Liver (tissue), 9 donors: ENCODE results near the gene CYTH3. TPM values are rescaled to one million over a fixed set of nuclear protein-coding genes. Genes with fewer than 3 reads are reported as not detected.
"Not testable (repeated sequence)": the region's sequence is repeated elsewhere in the genome, so short reads cannot be mapped to it uniquely, and the experiment has no call there.

Source experiments
- DNase-seq: peaks from one replicate; pipeline ENCODE4 v3.0.0-alpha.2; 2017; ENCODE audit warnings: low spot score
- H3K27ac ChIP-seq, 2 donors: one replicate each; pipeline ENCODE4 v1.7.0; 2013; ENCODE audit warnings: inconsistent platforms in 2 of 2, low read length in 2 of 2, control low read depth in 1 of 2, low read depth in 1 of 2, mild to moderate bottlenecking in 1 of 2
- H3K27me3 ChIP-seq, 4 donors: one replicate each; pipeline versions ENCODE4 v1.6.1 to v1.7.0; 2013; ENCODE audit warnings: low read length in 3 of 4, inconsistent platforms in 1 of 4, mild to moderate bottlenecking in 1 of 4, moderate library complexity in 1 of 4; ENCODE audit not compliant: control insufficient read depth in 4 of 4, insufficient read depth in 4 of 4
- H3K36me3 ChIP-seq, 4 donors: one replicate each; pipeline versions ENCODE4 v1.6.1 to v1.7.0; 2013; ENCODE audit warnings: low read length in 3 of 4, mild to moderate bottlenecking in 3 of 4, low read depth in 1 of 4, moderate library complexity in 1 of 4; ENCODE audit not compliant: control insufficient read depth in 4 of 4, insufficient read depth in 3 of 4
- H3K4me1 ChIP-seq, 4 donors: one replicate each; pipeline versions ENCODE4 v1.6.1 to v1.7.0; 2013; ENCODE audit warnings: low read length in 3 of 4, mild to moderate bottlenecking in 3 of 4, moderate library complexity in 1 of 4; ENCODE audit not compliant: control insufficient read depth in 4 of 4, insufficient read depth in 4 of 4
- H3K4me3 ChIP-seq, 3 donors: one replicate each; pipeline versions ENCODE4 v1.6.1 to v1.7.0; 2013; ENCODE audit warnings: low read length in 3 of 3, control low read depth in 1 of 3, low read depth in 1 of 3, mild to moderate bottlenecking in 1 of 3
- H3K9ac ChIP-seq, 2 donors: one replicate each; pipeline ENCODE4 v1.7.0; 2013; ENCODE audit warnings: low read length in 2 of 2, mild to moderate bottlenecking in 2 of 2, moderate library complexity in 2 of 2, control low read depth in 1 of 2, low read depth in 1 of 2
- H3K9me3 ChIP-seq, 4 donors: one replicate each; pipeline versions ENCODE4 v1.6.1 to v1.7.0; 2013; ENCODE audit warnings: low read length in 3 of 4; ENCODE audit not compliant: control insufficient read depth in 4 of 4
- EGR1 ChIP-seq, 2 donors: IDR thresholded peaks; 2 replicates each; pipeline ENCODE4 v1.6.1; 2016 to 2018; ENCODE audit warnings: antibody characterized with exemption in 2 of 2, low read depth in 2 of 2
- FOXA1 ChIP-seq: IDR thresholded peaks from 2 replicates; pipeline ENCODE4 v1.6.1; 2016; ENCODE audit warnings: antibody characterized with exemption
- FOXA2 ChIP-seq: IDR thresholded peaks from 2 replicates; pipeline ENCODE4 v1.6.1; 2016; ENCODE audit warnings: antibody characterized with exemption
- GABPA ChIP-seq, 2 donors: IDR thresholded peaks in 1 of 2; conservative IDR thresholded peaks in 1 of 2; 2 replicates each; pipeline ENCODE4 v1.6.1; 2016; ENCODE audit warnings: antibody characterized with exemption in 2 of 2, mild to moderate bottlenecking in 1 of 2, moderate library complexity in 1 of 2
- HNF4G ChIP-seq: IDR thresholded peaks from 2 replicates; pipeline ENCODE4 v1.6.1; 2016; ENCODE audit warnings: antibody characterized with exemption
- JUND ChIP-seq, 2 donors: IDR thresholded peaks; 2 replicates each; pipeline ENCODE4 v1.6.1; 2016; ENCODE audit warnings: antibody characterized with exemption in 2 of 2
- NR2F2 ChIP-seq: IDR thresholded peaks from 2 replicates; pipeline ENCODE4 v1.6.1; 2016; ENCODE audit warnings: antibody characterized with exemption
- RAD21 ChIP-seq, 2 donors: IDR thresholded peaks; 2 replicates each; pipeline ENCODE4 v1.6.1; 2016; ENCODE audit warnings: antibody characterized with exemption in 2 of 2, mild to moderate bottlenecking in 2 of 2
- RXRA ChIP-seq, 2 donors: IDR thresholded peaks; 2 replicates each; pipeline ENCODE4 v1.6.1; 2017 to 2018; ENCODE audit warnings: antibody characterized with exemption in 2 of 2, mild to moderate bottlenecking in 1 of 2
- TAF1 ChIP-seq: conservative IDR thresholded peaks from 2 replicates; pipeline ENCODE4 v1.6.1; 2016; ENCODE audit warnings: antibody characterized with exemption, mild to moderate bottlenecking
- YY1 ChIP-seq: IDR thresholded peaks from 2 replicates; pipeline ENCODE4 v1.6.1; 2016; ENCODE audit warnings: antibody characterized with exemption, mild to moderate bottlenecking
- WGBS: extraction: QIAGEN DNeasy Blood & Tissue Kit; methylation state at CpG from one replicate; pipeline ENCODE4 v1.1.7; 2013; 5-methylcytosine and 5-hydroxymethylcytosine counted together
- polyA plus RNA-seq, 2 donors: library from polyadenylated mRNA; stranded (reverse) in 1 of 2; unstranded in 1 of 2; fragments of 200-250 nt in 1 of 2; fragments of >200 nt in 1 of 2; fragmentation: Nextera tagmentation in 1 of 2; extraction: Ambion mirVana in 1 of 2; gene quantifications; one replicate each; pipeline versions ENCODE4 v1.2.1 to v1.2.3, GENCODE V29; 2013 to 2015
- total RNA-seq, 2 donors: library from RNA; depleted of rRNA; stranded (reverse); fragments of >200 nt; gene quantifications; one replicate each; pipeline ENCODE4 v1.2.3, GENCODE V29; 2014
- TF ChIP-seq, protein P1 (sequence below): fragments of 150-350 bp; IDR thresholded peaks from 2 replicates; pipeline ENCODE4 v1.5.1; 2017; ENCODE audit warnings: improper control_type of control experiment, low read depth, low read length; ENCODE audit not compliant: missing input control
- TF ChIP-seq, protein P2 (sequence below): IDR thresholded peaks from 2 replicates; pipeline ENCODE4 v1.6.1; 2016; ENCODE audit warnings: antibody characterized with exemption
- TF ChIP-seq, protein P3 (sequence below): IDR thresholded peaks from 2 replicates; pipeline ENCODE4 v1.6.1; 2016; ENCODE audit warnings: antibody characterized with exemption
- TF ChIP-seq, protein P4 (sequence below): IDR thresholded peaks from 2 replicates; pipeline ENCODE4 v1.6.1; 2016; ENCODE audit warnings: antibody characterized with exemption
- TF ChIP-seq, protein P5 (sequence below): IDR thresholded peaks from 2 replicates; pipeline ENCODE4 v1.6.1; 2016; ENCODE audit warnings: antibody characterized with exemption, mild to moderate bottlenecking
- donor health status: healthy.
- donor health status: healthy.
- donor health status: healthy.
- donor health status: healthy.
- donor health status: healthy.

CYTH3 gene
- total and polyA plus RNA-seq, 4 donors, result 1.1 to 6.3 (median 3.7) TPM

DNA sequence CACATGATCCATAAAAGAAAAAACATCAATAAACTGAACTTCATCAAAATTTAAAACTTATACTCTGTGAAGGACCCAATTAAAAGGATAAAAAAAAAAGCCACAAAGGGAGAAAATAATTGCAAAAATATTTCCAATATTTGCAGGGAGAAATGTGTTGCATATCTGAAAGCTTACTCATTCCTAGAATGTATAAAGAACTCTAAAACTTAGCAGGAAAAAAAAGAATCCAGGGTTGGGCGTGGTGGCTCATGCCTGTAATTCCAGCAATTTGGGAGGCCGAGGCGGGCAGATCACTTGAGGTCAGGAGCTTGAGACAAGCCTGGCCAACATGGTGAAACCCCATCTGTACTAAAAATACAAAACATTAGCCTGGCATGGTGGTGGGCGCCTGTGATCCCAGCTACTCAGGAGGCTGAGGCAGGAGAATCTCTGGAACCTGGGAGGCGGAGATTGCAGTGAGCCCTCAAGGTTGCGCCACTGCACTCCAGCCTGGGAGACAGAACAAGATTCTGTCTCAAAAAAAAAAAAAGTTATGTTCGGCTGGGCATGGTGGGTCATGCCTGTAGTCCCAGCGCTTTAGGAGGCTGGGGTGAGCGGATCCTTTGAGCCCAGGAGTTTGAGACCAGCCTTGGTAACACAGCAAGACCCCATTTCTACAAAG, 11.1 kb upstream of the CYTH3 start:
- H3K27ac ChIP-seq, H3K9me3 ChIP-seq, H3K4me3 ChIP-seq, H3K9ac ChIP-seq, H3K27me3 ChIP-seq, H3K36me3 ChIP-seq, H3K4me1 ChIP-seq, DNase-seq: not testable (repeated sequence)
- 94% methylated on average over 9 of the region's 9 CpGs for WGBS

DNA sequence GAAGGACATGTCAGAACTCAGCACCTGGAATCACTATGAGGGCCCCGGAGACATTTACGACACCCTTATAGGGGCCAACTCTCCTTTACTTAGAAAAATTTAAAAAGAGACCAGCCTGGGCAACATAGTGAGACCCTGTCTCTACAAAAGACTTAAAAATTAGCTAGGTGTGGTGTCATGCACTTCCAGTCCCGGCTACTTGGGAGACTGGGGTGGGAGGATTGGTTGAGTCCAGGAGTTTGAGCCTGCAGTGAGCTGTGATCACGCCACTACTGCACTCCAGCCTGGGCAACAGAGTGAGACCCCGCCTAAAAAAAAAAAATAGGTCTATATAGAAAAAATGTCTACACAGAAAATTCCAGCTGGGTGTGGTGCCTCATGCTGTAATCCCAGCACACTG, 7.5 kb upstream of the CYTH3 start:
- 96% methylated on average over 5 of the region's 5 CpGs for WGBS
- DNase-seq, result no peak

DNA sequence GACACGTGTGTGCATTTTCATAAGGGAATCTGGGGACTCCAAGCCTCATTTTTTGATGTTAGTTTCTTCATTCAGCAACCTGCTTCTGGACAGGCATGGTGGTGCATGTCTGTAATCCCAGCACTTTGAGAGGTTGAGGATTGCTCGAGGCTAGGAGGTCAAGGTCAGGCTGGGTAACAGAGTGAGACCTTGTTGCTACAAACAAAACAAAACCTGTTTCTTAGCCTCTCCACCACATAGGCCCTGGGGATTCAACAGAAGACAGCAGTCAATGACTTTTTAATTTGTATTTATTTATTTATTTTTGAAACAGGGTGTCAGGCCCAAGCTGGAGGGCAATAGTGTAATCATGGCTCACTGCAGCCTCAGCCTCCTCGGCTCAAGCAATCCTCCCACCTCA, 6.9 kb upstream of the CYTH3 start:
- no peaks in the 10 kb centered on the region for H3K27me3 ChIP-seq
- no peaks in the 10 kb centered on the region for H3K9me3 ChIP-seq
- H3K27ac ChIP-seq, result no peak overlapping the region
- 77% methylated on average over 3 of the region's 3 CpGs for WGBS
- no peak for DNase-seq
- H3K9ac ChIP-seq, result no peak overlapping the region
- no peaks in the 10 kb centered on the region for H3K4me1 ChIP-seq
- no peaks in the 10 kb centered on the region for H3K36me3 ChIP-seq
- no peak overlapping the region for H3K4me3 ChIP-seq
- TF ChIP-seq JUND (IDR thresholded peaks at IDR 0.05) (no peak), FOXA2 (no peak), GABPA (IDR thresholded peaks at IDR 0.05 in 1 of 2, conservative IDR thresholded peaks at IDR 0.05 in 1 of 2) (no peak), EGR1 (IDR thresholded peaks at IDR 0.05; ENCODE audit: low read depth in 2 of 2) (no peak), YY1 (no peak), FOXA1 (no peak)
- TF ChIP-seq, protein P1, sequence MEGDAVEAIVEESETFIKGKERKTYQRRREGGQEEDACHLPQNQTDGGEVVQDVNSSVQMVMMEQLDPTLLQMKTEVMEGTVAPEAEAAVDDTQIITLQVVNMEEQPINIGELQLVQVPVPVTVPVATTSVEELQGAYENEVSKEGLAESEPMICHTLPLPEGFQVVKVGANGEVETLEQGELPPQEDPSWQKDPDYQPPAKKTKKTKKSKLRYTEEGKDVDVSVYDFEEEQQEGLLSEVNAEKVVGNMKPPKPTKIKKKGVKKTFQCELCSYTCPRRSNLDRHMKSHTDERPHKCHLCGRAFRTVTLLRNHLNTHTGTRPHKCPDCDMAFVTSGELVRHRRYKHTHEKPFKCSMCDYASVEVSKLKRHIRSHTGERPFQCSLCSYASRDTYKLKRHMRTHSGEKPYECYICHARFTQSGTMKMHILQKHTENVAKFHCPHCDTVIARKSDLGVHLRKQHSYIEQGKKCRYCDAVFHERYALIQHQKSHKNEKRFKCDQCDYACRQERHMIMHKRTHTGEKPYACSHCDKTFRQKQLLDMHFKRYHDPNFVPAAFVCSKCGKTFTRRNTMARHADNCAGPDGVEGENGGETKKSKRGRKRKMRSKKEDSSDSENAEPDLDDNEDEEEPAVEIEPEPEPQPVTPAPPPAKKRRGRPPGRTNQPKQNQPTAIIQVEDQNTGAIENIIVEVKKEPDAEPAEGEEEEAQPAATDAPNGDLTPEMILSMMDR, result no peak
- TF ChIP-seq, protein P2, sequence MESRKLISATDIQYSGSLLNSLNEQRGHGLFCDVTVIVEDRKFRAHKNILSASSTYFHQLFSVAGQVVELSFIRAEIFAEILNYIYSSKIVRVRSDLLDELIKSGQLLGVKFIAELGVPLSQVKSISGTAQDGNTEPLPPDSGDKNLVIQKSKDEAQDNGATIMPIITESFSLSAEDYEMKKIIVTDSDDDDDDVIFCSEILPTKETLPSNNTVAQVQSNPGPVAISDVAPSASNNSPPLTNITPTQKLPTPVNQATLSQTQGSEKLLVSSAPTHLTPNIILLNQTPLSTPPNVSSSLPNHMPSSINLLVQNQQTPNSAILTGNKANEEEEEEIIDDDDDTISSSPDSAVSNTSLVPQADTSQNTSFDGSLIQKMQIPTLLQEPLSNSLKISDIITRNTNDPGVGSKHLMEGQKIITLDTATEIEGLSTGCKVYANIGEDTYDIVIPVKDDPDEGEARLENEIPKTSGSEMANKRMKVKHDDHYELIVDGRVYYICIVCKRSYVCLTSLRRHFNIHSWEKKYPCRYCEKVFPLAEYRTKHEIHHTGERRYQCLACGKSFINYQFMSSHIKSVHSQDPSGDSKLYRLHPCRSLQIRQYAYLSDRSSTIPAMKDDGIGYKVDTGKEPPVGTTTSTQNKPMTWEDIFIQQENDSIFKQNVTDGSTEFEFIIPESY, result no peak
- TF ChIP-seq, protein P3, sequence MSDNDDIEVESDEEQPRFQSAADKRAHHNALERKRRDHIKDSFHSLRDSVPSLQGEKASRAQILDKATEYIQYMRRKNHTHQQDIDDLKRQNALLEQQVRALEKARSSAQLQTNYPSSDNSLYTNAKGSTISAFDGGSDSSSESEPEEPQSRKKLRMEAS, result no peak

More for the DNA sequence above, 7.5 kb upstream of the CYTH3 start:
- no peak overlapping the region for H3K27ac ChIP-seq
- H3K4me1 ChIP-seq, result no peaks in the 10 kb centered on the region
- TF ChIP-seq, protein P4, sequence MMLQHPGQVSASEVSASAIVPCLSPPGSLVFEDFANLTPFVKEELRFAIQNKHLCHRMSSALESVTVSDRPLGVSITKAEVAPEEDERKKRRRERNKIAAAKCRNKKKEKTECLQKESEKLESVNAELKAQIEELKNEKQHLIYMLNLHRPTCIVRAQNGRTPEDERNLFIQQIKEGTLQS, result no peak
- no peak for TF ChIP-seq JUND (IDR thresholded peaks at IDR 0.05)
- TF ChIP-seq FOXA2, result no peak
- TF ChIP-seq TAF1, result no peak
- no peak for TF ChIP-seq FOXA1
- no peak for TF ChIP-seq EGR1 (IDR thresholded peaks at IDR 0.05; ENCODE audit: low read depth in 2 of 2)
- TF ChIP-seq, protein P5, sequence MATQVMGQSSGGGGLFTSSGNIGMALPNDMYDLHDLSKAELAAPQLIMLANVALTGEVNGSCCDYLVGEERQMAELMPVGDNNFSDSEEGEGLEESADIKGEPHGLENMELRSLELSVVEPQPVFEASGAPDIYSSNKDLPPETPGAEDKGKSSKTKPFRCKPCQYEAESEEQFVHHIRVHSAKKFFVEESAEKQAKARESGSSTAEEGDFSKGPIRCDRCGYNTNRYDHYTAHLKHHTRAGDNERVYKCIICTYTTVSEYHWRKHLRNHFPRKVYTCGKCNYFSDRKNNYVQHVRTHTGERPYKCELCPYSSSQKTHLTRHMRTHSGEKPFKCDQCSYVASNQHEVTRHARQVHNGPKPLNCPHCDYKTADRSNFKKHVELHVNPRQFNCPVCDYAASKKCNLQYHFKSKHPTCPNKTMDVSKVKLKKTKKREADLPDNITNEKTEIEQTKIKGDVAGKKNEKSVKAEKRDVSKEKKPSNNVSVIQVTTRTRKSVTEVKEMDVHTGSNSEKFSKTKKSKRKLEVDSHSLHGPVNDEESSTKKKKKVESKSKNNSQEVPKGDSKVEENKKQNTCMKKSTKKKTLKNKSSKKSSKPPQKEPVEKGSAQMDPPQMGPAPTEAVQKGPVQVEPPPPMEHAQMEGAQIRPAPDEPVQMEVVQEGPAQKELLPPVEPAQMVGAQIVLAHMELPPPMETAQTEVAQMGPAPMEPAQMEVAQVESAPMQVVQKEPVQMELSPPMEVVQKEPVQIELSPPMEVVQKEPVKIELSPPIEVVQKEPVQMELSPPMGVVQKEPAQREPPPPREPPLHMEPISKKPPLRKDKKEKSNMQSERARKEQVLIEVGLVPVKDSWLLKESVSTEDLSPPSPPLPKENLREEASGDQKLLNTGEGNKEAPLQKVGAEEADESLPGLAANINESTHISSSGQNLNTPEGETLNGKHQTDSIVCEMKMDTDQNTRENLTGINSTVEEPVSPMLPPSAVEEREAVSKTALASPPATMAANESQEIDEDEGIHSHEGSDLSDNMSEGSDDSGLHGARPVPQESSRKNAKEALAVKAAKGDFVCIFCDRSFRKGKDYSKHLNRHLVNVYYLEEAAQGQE, result no peak
- no peak for TF ChIP-seq HNF4G
- no peak for TF ChIP-seq GABPA (IDR thresholded peaks at IDR 0.05 in 1 of 2, conservative IDR thresholded peaks at IDR 0.05 in 1 of 2)
- no peak for TF ChIP-seq RXRA (IDR thresholded peaks at IDR 0.05)
- TF ChIP-seq, protein P2, result no peak
- TF ChIP-seq RAD21 (IDR thresholded peaks at IDR 0.05), result no peak
- TF ChIP-seq NR2F2, result no peak
- no peak overlapping the region for H3K4me3 ChIP-seq
- no peaks in the 10 kb centered on the region for H3K36me3 ChIP-seq
- no peaks in the 10 kb centered on the region for H3K9me3 ChIP-seq
- H3K9ac ChIP-seq, result no peak overlapping the region
- H3K27me3 ChIP-seq, result no peaks in the 10 kb centered on the region
